Measurements from ENCODE around the gene PRDM10.
"Not testable (repeated sequence)": the region's sequence is repeated elsewhere in the genome, so short reads cannot be mapped to it uniquely, and the experiment has no call there.

Gene PRDM10

GRCh38 chr11:129974672-129975071, 28.0 kb downstream of the PRDM10 start:
- no peak for DNase-seq

GRCh38 chr11:129974237-129974636, 28.4 kb downstream of the PRDM10 start:
- no peak for DNase-seq

- DNase-seq = no peak
Observed at GRCh38 chr11:129973809-129974208, 28.8 kb downstream of the PRDM10 start.

- no peak for DNase-seq
Observed at GRCh38 chr11:129973068-129973467, 29.6 kb downstream of the PRDM10 start.

GRCh38 chr11:129972611-129973010, 30.0 kb downstream of the PRDM10 start:
- DNase-seq = no peak

- DNase-seq = not testable (repeated sequence)
Observed at GRCh38 chr11:129971856-129972255, 30.8 kb downstream of the PRDM10 start.

- no peak for DNase-seq
Observed at GRCh38 chr11:129969920-129970319, 32.7 kb downstream of the PRDM10 start.

- no peak for DNase-seq
Observed at GRCh38 chr11:129968591-129969419, 33.8 kb downstream of the PRDM10 start.

GRCh38 chr11:129967996-129968395, 34.6 kb downstream of the PRDM10 start:
- DNase-seq = no peak

GRCh38 chr11:129965248-129965647, 37.4 kb downstream of the PRDM10 start:
- DNase-seq = no peak

GRCh38 chr11:129960216-129961214, 42.1 kb downstream of the PRDM10 start:
- DNase-seq = peak; percentile 78

GRCh38 chr11:129959687-129960086, 42.9 kb downstream of the PRDM10 start:
- DNase-seq = no peak

GRCh38 chr11:129955282-129955681, 47.4 kb downstream of the PRDM10 start:
- DNase-seq = no peak

GRCh38 chr11:129954703-129955102, 47.9 kb downstream of the PRDM10 start:
- not testable (repeated sequence) for DNase-seq

GRCh38 chr11:129951866-129952262, 50.8 kb downstream of the PRDM10 start:
- no peak for DNase-seq

- DNase-seq = no peak
Observed at GRCh38 chr11:129951201-129951865, 51.3 kb downstream of the PRDM10 start.

GRCh38 chr11:129950101-129951091, 52.2 kb downstream of the PRDM10 start:
- no peak for DNase-seq

- no peak for DNase-seq
Observed at GRCh38 chr11:129948926-129949466, 53.6 kb downstream of the PRDM10 start.

GRCh38 chr11:129947474-129947873, 55.2 kb downstream of the PRDM10 start:
- DNase-seq = no peak

- DNase-seq = no peak
Observed at GRCh38 chr11:129946965-129947364, 55.7 kb downstream of the PRDM10 start.

- no peak for DNase-seq
Observed at GRCh38 chr11:129946256-129946655, 56.4 kb downstream of the PRDM10 start.

Measured in DMS53 (cell line).